MG63 (cell line): ENCODE results near the gene OR51D1. TPM values are rescaled to one million over a fixed set of nuclear protein-coding genes. Genes with fewer than 3 reads are reported as not detected.

Source experiments
- DNase-seq: peaks from one replicate; pipeline ENCODE4 v3.0.0-alpha.2; 2020
- H3K27me3 ChIP-seq: fragments of 250-450 bp; sonication (Bioruptor Pico); 2 replicates; pipeline ENCODE4 v1.5.1; 2020; ENCODE audit warnings: mild to moderate bottlenecking, moderate library complexity
- H3K36me3 ChIP-seq: fragments of 250-450 bp; sonication (Bioruptor Pico); 2 replicates; pipeline ENCODE4 v1.5.1; 2020; ENCODE audit warnings: mild to moderate bottlenecking, moderate library complexity
- H3K4me3 ChIP-seq: fragments of 250-450 bp; sonication (Bioruptor Pico); 2 replicates; pipeline ENCODE4 v1.5.1; 2020; ENCODE audit warnings: mild to moderate bottlenecking, moderate library complexity
- H3K9me3 ChIP-seq: fragments of 250-450 bp; sonication (Bioruptor Pico); 2 replicates; pipeline ENCODE4 v1.5.1; 2020; ENCODE audit warnings: mild to moderate bottlenecking, moderate library complexity
- total RNA-seq: library from RNA; depleted of rRNA; stranded (reverse); fragments of >200 nt; shearing (Covaris generic); gene quantifications from 2 replicates; pipeline ENCODE4 v1.2.3, GENCODE V29; 2014; ENCODE audit warnings: low replicate concordance; rRNA removed

The OR51D1 gene
- total RNA-seq, 1 experiment from 2014 or later = not detected

DNA sequence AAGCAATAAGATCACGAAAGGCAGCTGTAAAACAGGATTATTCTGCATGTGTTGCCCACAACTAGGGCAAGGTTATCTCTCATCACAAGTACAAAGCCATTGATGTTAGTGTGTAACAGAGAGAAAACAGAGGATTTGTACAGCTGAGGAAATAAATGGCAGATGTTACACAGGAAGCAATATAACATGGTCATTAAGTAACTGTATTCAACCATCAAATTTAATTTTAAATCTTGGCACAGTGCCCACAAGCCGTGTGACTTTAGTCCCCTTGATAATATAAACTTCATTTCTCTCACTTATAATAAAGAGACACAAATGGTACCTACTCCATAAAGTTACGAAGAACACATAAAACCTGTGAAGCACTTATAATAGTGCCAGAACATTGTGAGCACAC lies 43.1 kb downstream of the OR51D1 start:
- Histone ChIP-seq H3K27me3 (no peaks in the 10 kb centered on the region), H3K36me3 (no peaks in the 10 kb centered on the region), H3K9me3 (no peaks in the 10 kb centered on the region), H3K4me3 (no peak overlapping the region)
- no peak for DNase-seq

GRCh38 chr11:4682623-4683419 lies 45.5 kb downstream of the OR51D1 start:
- Histone ChIP-seq H3K4me3 (no peak overlapping the region), H3K36me3 (no peaks in the 10 kb centered on the region), H3K9me3 (no peaks in the 10 kb centered on the region), H3K27me3 (no peaks in the 10 kb centered on the region)
- no peak for DNase-seq

DNA sequence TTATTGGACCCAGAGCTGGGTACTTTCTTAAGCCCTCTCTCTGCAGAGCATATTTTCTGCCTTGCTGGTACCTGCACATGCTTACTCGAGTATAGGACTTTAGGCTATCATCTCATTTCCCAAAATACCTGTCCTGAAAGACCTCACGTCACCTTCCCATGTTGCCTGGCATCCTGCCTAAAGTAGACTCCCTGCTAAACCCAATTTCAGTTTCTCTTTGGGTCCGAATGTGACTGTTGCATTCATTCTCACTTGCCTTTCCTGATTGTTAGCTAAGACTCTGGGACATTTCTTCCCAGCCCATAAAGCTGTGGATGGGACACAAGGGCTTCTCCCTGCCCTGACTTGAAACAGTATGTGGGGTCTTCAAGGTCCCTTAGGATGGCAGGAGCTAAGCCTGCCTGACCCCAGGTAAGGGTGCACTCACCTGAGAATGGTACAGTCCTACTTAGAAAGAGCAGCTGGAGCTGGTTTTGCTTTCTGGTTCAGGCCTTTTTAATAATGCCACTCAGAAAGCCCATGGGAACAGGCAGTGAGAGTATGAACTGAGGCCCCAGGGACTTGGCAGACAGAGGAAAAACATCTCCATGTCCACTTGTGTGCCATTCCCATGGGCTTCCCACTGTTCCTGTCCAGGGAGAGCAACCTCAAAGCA lies 47.5 kb downstream of the OR51D1 start:
- no peaks in the 10 kb centered on the region for H3K27me3 ChIP-seq

More for the DNA sequence above, 47.5 kb downstream of the OR51D1 start:
- DNase-seq = no peak
- Histone ChIP-seq H3K36me3 (no peaks in the 10 kb centered on the region), H3K9me3 (no peaks in the 10 kb centered on the region), H3K4me3 (no peak overlapping the region)

Other genes starting within 250 kb of the OR51D1 start
- 13.7 and 24.8 TPM in 2 replicates for gene TRIM21, start 243.8 kb upstream of the OR51D1 start, total RNA-seq
- not detected in 2 replicates for gene OR52K2, start 188.2 kb upstream of the OR51D1 start, total RNA-seq
- gene OR52K1, start 154.8 kb upstream of the OR51D1 start, total RNA-seq = not detected in 2 replicates
- gene OR52M1, start 92.3 kb upstream of the OR51D1 start, total RNA-seq = not detected in 2 replicates
- gene OR52I2, start 55.7 kb upstream of the OR51D1 start, total RNA-seq = not detected in 2 replicates
- not detected in 2 replicates for gene OR52I1, start 43.4 kb upstream of the OR51D1 start, total RNA-seq
- gene TRIM68, start 29.2 kb upstream of the OR51D1 start, total RNA-seq = 6.2 and 9.9 TPM in 2 replicates
- gene OR51E1, start 6.5 kb downstream of the OR51D1 start, total RNA-seq = not detected in 2 replicates
- gene OR51E2, start 60.4 kb downstream of the OR51D1 start, total RNA-seq = 0.23 and 3.5 TPM in 2 replicates
- 0.43 TPM in 1 of 2 replicates, not detected in the other for gene MMP26, start 67.3 kb downstream of the OR51D1 start, total RNA-seq
- not detected in 2 replicates for gene OR51F1, start 132.5 kb downstream of the OR51D1 start, total RNA-seq
- not detected in 2 replicates for gene OR52R1, start 166.9 kb downstream of the OR51D1 start, total RNA-seq
- gene OR51F2, start 183.8 kb downstream of the OR51D1 start, total RNA-seq = not detected in 2 replicates
- gene OR51S1, start 211.7 kb downstream of the OR51D1 start, total RNA-seq = not detected in 2 replicates
- gene OR51T1, start 244.4 kb downstream of the OR51D1 start, total RNA-seq = not detected in 2 replicates